ENCODE measurements around the gene ADAMTS13. TPM values are rescaled to one million over a fixed set of nuclear protein-coding genes. Genes with fewer than 3 reads are reported as not detected.
"Not testable (repeated sequence)": the region's sequence is repeated elsewhere in the genome, so short reads cannot be mapped to it uniquely, and the experiment has no call there.

The ADAMTS13 gene
- total RNA-seq: 12.2 and 16.9 TPM in 2 replicates
- 10.1 and 11.2 TPM in 2 replicates for polyA plus RNA-seq

GRCh38 chr9:133421615-133422542 is at the start of gene ADAMTS13:
Gene ADAMTS13 (plus strand): TSS chr9:133422367. CDS start chr9:133422444, 77 bp downstream.
- Histone ChIP-seq H3K27ac (no peak within 1 kb of the TSS), H3K9me3 (ENCODE audit: low read depth) (no peaks in the 10 kb centered on the region), H3K27me3 (no peaks in the 10 kb centered on the region), H3K4me3 (no peak within 1 kb of the TSS), H3K36me3 (peaks cover 3% of the 10 kb centered on the region), H3K4me1 (ENCODE audit: low read depth) (peaks cover 5% of the 10 kb centered on the region)
- no peak for DNase-seq (ENCODE audit: low read depth in 1 of 2, low spot score in 1 of 2)
- peak; percentile 7 for TF ChIP-seq CTCF (IDR thresholded peaks at IDR 0.05; ENCODE audit: low read depth, low read length)

- TF ChIP-seq CTCF (IDR thresholded peaks at IDR 0.05; ENCODE audit: low read depth, low read length): no peak
- H3K4me3 ChIP-seq: peak overlapping the region; percentile 98
- peaks cover 14% of the 10 kb centered on the region for H3K36me3 ChIP-seq
- H3K27me3 ChIP-seq: no peaks in the 10 kb centered on the region
- peak in 1 of 2 donors; percentile 53 for DNase-seq (ENCODE audit: low read depth in 1 of 2, low spot score in 1 of 2)
- H3K4me1 ChIP-seq (ENCODE audit: low read depth): no peaks in the 10 kb centered on the region
- no peaks in the 10 kb centered on the region for H3K9me3 ChIP-seq (ENCODE audit: low read depth)
- peak overlapping the region; percentile 99 for H3K27ac ChIP-seq
Observed at GRCh38 chr9:133374612-133375115, 47.5 kb upstream of the ADAMTS13 start.

- Histone ChIP-seq H3K9me3 (ENCODE audit: low read depth) (no peaks in the 10 kb centered on the region), H3K36me3 (peaks cover 14% of the 10 kb centered on the region), H3K4me3 (peak overlapping the region; percentile 98), H3K4me1 (ENCODE audit: low read depth) (no peaks in the 10 kb centered on the region), H3K27ac (peak overlapping the region; percentile 99), H3K27me3 (no peaks in the 10 kb centered on the region)
- DNase-seq (ENCODE audit: low read depth in 1 of 2, low spot score in 1 of 2): peak; percentile 41 to 43
- no peak for TF ChIP-seq CTCF (IDR thresholded peaks at IDR 0.05; ENCODE audit: low read depth, low read length)
Observed at GRCh38 chr9:133375116-133375723, 46.9 kb upstream of the ADAMTS13 start.

GRCh38 chr9:133375724-133376654 is 46.2 kb upstream of the ADAMTS13 start, which contains the start of the genes STKLD1 and SURF4:
Gene STKLD1 (plus strand): TSS chr9:133376366. CDS start chr9:133376474, 108 bp downstream.
Gene SURF4 (minus strand): TSS chr9:133376060. CDS start chr9:133375969, 91 bp downstream.
- H3K9me3 ChIP-seq (ENCODE audit: low read depth): no peaks in the 10 kb centered on the region
- H3K27me3 ChIP-seq: no peaks in the 10 kb centered on the region
- peak within 1 kb of the TSS; percentile 98 for H3K4me3 ChIP-seq
- peak; percentile 99 for DNase-seq (ENCODE audit: low read depth in 1 of 2, low spot score in 1 of 2)
- peaks cover 9% of the 10 kb centered on the region for H3K36me3 ChIP-seq
- TF ChIP-seq CTCF (IDR thresholded peaks at IDR 0.05; ENCODE audit: low read depth, low read length): no peak
- H3K4me1 ChIP-seq (ENCODE audit: low read depth): no peaks in the 10 kb centered on the region
- peak within 1 kb of the TSS; percentile 99 for H3K27ac ChIP-seq

GRCh38 chr9:133377280-133377679 is 44.9 kb upstream of the ADAMTS13 start:
- H3K4me3 ChIP-seq; H3K4me1 ChIP-seq (ENCODE audit: low read depth); H3K27me3 ChIP-seq; DNase-seq (ENCODE audit: low read depth in 1 of 2, low spot score in 1 of 2); H3K36me3 ChIP-seq; H3K27ac ChIP-seq; H3K9me3 ChIP-seq (ENCODE audit: low read depth): not testable (repeated sequence)

All from cardiac muscle cell (in vitro differentiated cells and primary cell).